ENCODE data around the gene EPB41L4A. TPM values are rescaled to one million over a fixed set of nuclear protein-coding genes. Genes with fewer than 3 reads are reported as not detected.

EPB41L4A gene
- total RNA-seq, 1 donor from 2014 or later, result not detected

- no peaks in the 10 kb centered on the region for H3K36me3 Mint-ChIP-seq (ENCODE audit: low read depth)
- H3K27me3 Mint-ChIP-seq (ENCODE audit: insufficient read depth), result peaks cover 17% of the 10 kb centered on the region
- H3K27ac Mint-ChIP-seq, result no peak overlapping the region
- no peaks in the 10 kb centered on the region for H3K4me1 Mint-ChIP-seq (ENCODE audit: low read depth)
- no peak overlapping the region for H3K4me3 Mint-ChIP-seq
- intact Hi-C loops (cut with micrococcal nuclease), result no loop called here
- DNase-seq (ENCODE audit: low spot score), result no peak
- no peaks in the 10 kb centered on the region for H3K9me3 Mint-ChIP-seq
Observed at GRCh38 chr5:112127861-112128260, 291.2 kb downstream of the EPB41L4A start.

- H3K4me3 Mint-ChIP-seq, result no peak overlapping the region
- H3K36me3 Mint-ChIP-seq (ENCODE audit: low read depth), result no peaks in the 10 kb centered on the region
- peaks cover 17% of the 10 kb centered on the region for H3K27me3 Mint-ChIP-seq (ENCODE audit: insufficient read depth)
- H3K4me1 Mint-ChIP-seq (ENCODE audit: low read depth), result no peaks in the 10 kb centered on the region
- intact Hi-C loops (cut with micrococcal nuclease), result no loop called here
- no peak overlapping the region for H3K27ac Mint-ChIP-seq
- H3K9me3 Mint-ChIP-seq, result no peaks in the 10 kb centered on the region
- DNase-seq (ENCODE audit: low spot score), result no peak
Observed at GRCh38 chr5:112126982-112127381, 292.1 kb downstream of the EPB41L4A start.

GRCh38 chr5:112125903-112126302 is 293.2 kb downstream of the EPB41L4A start:
- no peak for DNase-seq (ENCODE audit: low spot score)
- H3K9me3 Mint-ChIP-seq, result no peaks in the 10 kb centered on the region
- H3K4me3 Mint-ChIP-seq, result no peak overlapping the region
- H3K27me3 Mint-ChIP-seq (ENCODE audit: insufficient read depth), result peaks cover 17% of the 10 kb centered on the region
- intact Hi-C loops (cut with micrococcal nuclease), result no loop called here
- H3K36me3 Mint-ChIP-seq (ENCODE audit: low read depth), result no peaks in the 10 kb centered on the region
- no peaks in the 10 kb centered on the region for H3K4me1 Mint-ChIP-seq (ENCODE audit: low read depth)
- H3K27ac Mint-ChIP-seq, result no peak overlapping the region

GRCh38 chr5:112124788-112125187 is 294.3 kb downstream of the EPB41L4A start:
- Mint-ChIP-seq H3K9me3 (no peaks in the 10 kb centered on the region), H3K27me3 (ENCODE audit: insufficient read depth) (peaks cover 20% of the 10 kb centered on the region), H3K4me3 (no peak overlapping the region), H3K4me1 (ENCODE audit: low read depth) (no peaks in the 10 kb centered on the region), H3K27ac (no peak overlapping the region), H3K36me3 (ENCODE audit: low read depth) (no peaks in the 10 kb centered on the region)
- intact Hi-C loops (cut with micrococcal nuclease), result no loop called here
- DNase-seq (ENCODE audit: low spot score), result no peak

GRCh38 chr5:112123086-112123485 is 296.0 kb downstream of the EPB41L4A start:
- H3K36me3 Mint-ChIP-seq (ENCODE audit: low read depth), result no peaks in the 10 kb centered on the region
- H3K27ac Mint-ChIP-seq, result no peak overlapping the region
- intact Hi-C loops (cut with micrococcal nuclease), result no loop called here
- DNase-seq (ENCODE audit: low spot score), result no peak
- H3K4me1 Mint-ChIP-seq (ENCODE audit: low read depth), result no peaks in the 10 kb centered on the region
- no peak overlapping the region for H3K4me3 Mint-ChIP-seq
- peaks cover 16% of the 10 kb centered on the region for H3K27me3 Mint-ChIP-seq (ENCODE audit: insufficient read depth)
- no peaks in the 10 kb centered on the region for H3K9me3 Mint-ChIP-seq

GRCh38 chr5:112122353-112122752 is 296.7 kb downstream of the EPB41L4A start:
- no peaks in the 10 kb centered on the region for H3K9me3 Mint-ChIP-seq
- DNase-seq (ENCODE audit: low spot score), result no peak
- H3K4me1 Mint-ChIP-seq (ENCODE audit: low read depth), result no peaks in the 10 kb centered on the region
- intact Hi-C loops (cut with micrococcal nuclease), result no loop called here
- no peak overlapping the region for H3K27ac Mint-ChIP-seq
- H3K4me3 Mint-ChIP-seq, result no peak overlapping the region
- peaks cover 13% of the 10 kb centered on the region for H3K27me3 Mint-ChIP-seq (ENCODE audit: insufficient read depth)
- H3K36me3 Mint-ChIP-seq (ENCODE audit: low read depth), result no peaks in the 10 kb centered on the region

GRCh38 chr5:112121258-112121657 is 297.8 kb downstream of the EPB41L4A start:
- H3K9me3 Mint-ChIP-seq, result no peaks in the 10 kb centered on the region
- intact Hi-C loops (cut with micrococcal nuclease), result no loop called here
- H3K27me3 Mint-ChIP-seq (ENCODE audit: insufficient read depth), result peaks cover 13% of the 10 kb centered on the region
- H3K4me1 Mint-ChIP-seq (ENCODE audit: low read depth), result no peaks in the 10 kb centered on the region
- no peak overlapping the region for H3K4me3 Mint-ChIP-seq
- no peak for DNase-seq (ENCODE audit: low spot score)
- H3K27ac Mint-ChIP-seq, result no peak overlapping the region
- no peaks in the 10 kb centered on the region for H3K36me3 Mint-ChIP-seq (ENCODE audit: low read depth)

- no peaks in the 10 kb centered on the region for H3K4me1 Mint-ChIP-seq (ENCODE audit: low read depth)
- no peak for DNase-seq (ENCODE audit: low spot score)
- peaks cover 11% of the 10 kb centered on the region for H3K27me3 Mint-ChIP-seq (ENCODE audit: insufficient read depth)
- intact Hi-C loops (cut with micrococcal nuclease), result no loop called here
- H3K27ac Mint-ChIP-seq, result no peak overlapping the region
- no peaks in the 10 kb centered on the region for H3K9me3 Mint-ChIP-seq
- no peaks in the 10 kb centered on the region for H3K36me3 Mint-ChIP-seq (ENCODE audit: low read depth)
- no peak overlapping the region for H3K4me3 Mint-ChIP-seq
Observed at GRCh38 chr5:112119969-112120368, 299.1 kb downstream of the EPB41L4A start.

- no peak for DNase-seq (ENCODE audit: low spot score)
- Mint-ChIP-seq H3K36me3 (ENCODE audit: low read depth) (no peaks in the 10 kb centered on the region), H3K4me1 (ENCODE audit: low read depth) (no peaks in the 10 kb centered on the region), H3K9me3 (no peaks in the 10 kb centered on the region), H3K27ac (no peak overlapping the region), H3K27me3 (ENCODE audit: insufficient read depth) (peaks cover 11% of the 10 kb centered on the region), H3K4me3 (no peak overlapping the region)
- intact Hi-C loops (cut with micrococcal nuclease), result no loop called here
Observed at GRCh38 chr5:112119508-112119907, 299.6 kb downstream of the EPB41L4A start.

GRCh38 chr5:112117551-112117950 is 301.5 kb downstream of the EPB41L4A start:
- H3K9me3 Mint-ChIP-seq, result no peaks in the 10 kb centered on the region
- H3K27ac Mint-ChIP-seq, result no peak overlapping the region
- H3K36me3 Mint-ChIP-seq (ENCODE audit: low read depth), result no peaks in the 10 kb centered on the region
- peaks cover 3% of the 10 kb centered on the region for H3K27me3 Mint-ChIP-seq (ENCODE audit: insufficient read depth)
- no peaks in the 10 kb centered on the region for H3K4me1 Mint-ChIP-seq (ENCODE audit: low read depth)
- no peak overlapping the region for H3K4me3 Mint-ChIP-seq
- intact Hi-C loops (cut with micrococcal nuclease), result no loop called here
- DNase-seq (ENCODE audit: low spot score), result no peak

- Mint-ChIP-seq H3K36me3 (ENCODE audit: low read depth) (no peaks in the 10 kb centered on the region), H3K27me3 (ENCODE audit: insufficient read depth) (peaks cover 3% of the 10 kb centered on the region), H3K27ac (no peak overlapping the region), H3K4me1 (ENCODE audit: low read depth) (no peaks in the 10 kb centered on the region), H3K4me3 (no peak overlapping the region), H3K9me3 (no peaks in the 10 kb centered on the region)
- intact Hi-C loops (cut with micrococcal nuclease), result no loop called here
- no peak for DNase-seq (ENCODE audit: low spot score)
Observed at GRCh38 chr5:112116371-112116770, 302.7 kb downstream of the EPB41L4A start.

- Mint-ChIP-seq H3K36me3 (ENCODE audit: low read depth) (no peaks in the 10 kb centered on the region), H3K9me3 (no peaks in the 10 kb centered on the region), H3K4me1 (ENCODE audit: low read depth) (no peaks in the 10 kb centered on the region), H3K27me3 (ENCODE audit: insufficient read depth) (no peaks in the 10 kb centered on the region), H3K27ac (no peak overlapping the region), H3K4me3 (no peak overlapping the region)
- intact Hi-C loops (cut with micrococcal nuclease), result no loop called here
- no peak for DNase-seq (ENCODE audit: low spot score)
Observed at GRCh38 chr5:112113565-112113964, 305.5 kb downstream of the EPB41L4A start.
